ENCODE measurements around the gene TMEM222.

GRCh38 chr1:27314737-27315136 is 7.2 kb upstream of the TMEM222 start:
- TF ChIP-seq CTCF (IDR thresholded peaks at IDR 0.05) (no peak), EZH2 (IDR thresholded peaks at IDR 0.05) (no peak), EZH2phosphoT487 (IDR thresholded peaks at IDR 0.05) (no peak)
